NB4 (cell line): ENCODE data around the gene HMCN2.

ENCODE experiments used
- DNase-seq: peaks from one replicate; pipeline ENCODE4 v3.0.0; 2010; ENCODE audit warnings: low read depth
- H3K4me3 ChIP-seq: one replicate; pipeline ENCODE4 v1.5.1; 2011; ENCODE audit warnings: mild to moderate bottlenecking, low read depth, low read length, moderate library complexity
- CTCF ChIP-seq: IDR thresholded peaks from one replicate; pipeline ENCODE4 v1.5.1; 2012; ENCODE audit warnings: low read depth, low read length
- MAX ChIP-seq: IDR thresholded peaks from 2 replicates; pipeline ENCODE4 v1.6.1; 2011; ENCODE audit warnings: low read depth, low read length
- MYC ChIP-seq: IDR thresholded peaks from 2 replicates; pipeline ENCODE4 v1.6.1; 2011; ENCODE audit warnings: low read depth, low read length
- POLR2A ChIP-seq: IDR thresholded peaks from 2 replicates; pipeline ENCODE4 v1.6.1; 2011; ENCODE audit warnings: mild to moderate bottlenecking; ENCODE audit not compliant: insufficient read length; ENCODE audit errors: extremely low read depth

Gene HMCN2

DNA sequence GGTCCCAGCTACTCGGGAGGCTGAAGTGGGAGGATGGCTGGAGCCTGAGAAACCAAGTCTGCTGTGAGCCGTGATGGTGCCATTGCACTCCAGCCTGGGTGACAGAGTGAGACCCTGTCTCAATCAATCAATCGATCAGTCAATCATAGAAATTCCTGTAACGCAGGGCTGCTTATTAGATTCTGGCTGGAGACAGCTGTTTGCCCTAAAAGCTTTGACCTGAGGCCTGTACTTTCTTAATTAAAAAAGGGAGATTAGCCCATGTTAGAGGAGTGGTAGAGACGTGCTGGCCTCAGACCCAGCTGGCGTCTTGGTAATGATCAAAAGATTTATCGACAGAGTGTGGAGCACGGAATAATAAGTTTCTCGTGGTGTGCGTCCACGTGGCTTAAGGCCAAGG, 40.5 kb upstream of the HMCN2 start:
- DNase-seq: no peak
- TF ChIP-seq POLR2A (no peak), MAX (no peak), CTCF (no peak), MYC (no peak)
- H3K4me3 ChIP-seq: no peak overlapping the region

DNA sequence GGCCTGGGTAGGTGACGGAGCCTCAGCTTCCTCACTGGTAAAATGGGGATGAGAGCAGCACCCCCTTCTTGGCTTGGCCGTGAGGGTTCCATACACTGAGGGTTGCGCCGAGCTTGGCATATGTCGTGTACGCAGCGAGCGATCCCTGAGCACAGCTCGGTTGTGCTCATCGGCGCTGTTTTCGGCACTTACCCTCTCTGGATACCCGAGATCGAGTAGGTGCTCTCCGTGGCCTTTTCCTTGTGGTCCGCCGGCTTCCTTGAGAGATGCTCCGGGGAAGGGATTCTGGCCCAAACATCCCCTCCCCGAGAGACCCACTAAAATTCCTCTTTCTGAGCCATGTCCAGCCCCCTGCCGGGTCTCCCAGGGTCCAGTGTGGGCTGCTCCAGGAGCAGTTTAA, 40.0 kb upstream of the HMCN2 start:
- TF ChIP-seq MYC (no peak), MAX (no peak), CTCF (no peak), POLR2A (no peak)
- no peak for DNase-seq

DNA sequence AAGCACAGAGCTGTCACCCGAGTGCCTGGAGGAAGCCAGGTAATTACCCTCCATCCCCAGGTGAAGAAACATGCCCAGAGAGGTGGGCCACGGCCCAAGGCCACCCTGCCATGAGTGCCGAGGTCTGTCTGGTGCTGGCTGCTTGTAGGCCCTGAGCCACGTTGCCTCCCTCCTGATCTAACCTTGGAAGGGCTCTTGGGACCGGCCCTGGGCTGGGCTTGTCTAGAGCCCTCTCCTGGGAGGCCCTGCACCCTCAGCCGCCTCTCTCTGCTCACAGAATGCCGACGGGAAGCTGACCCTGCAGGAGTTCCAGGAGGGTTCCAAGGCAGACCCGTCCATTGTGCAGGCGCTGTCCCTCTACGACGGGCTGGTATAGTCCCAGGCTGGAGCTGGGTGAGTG, 39.4 kb upstream of the HMCN2 start:
- TF ChIP-seq MAX: no peak
- no peak for DNase-seq

More for the DNA sequence above, 40.0 kb upstream of the HMCN2 start:
- no peak overlapping the region for H3K4me3 ChIP-seq

GRCh38 chr9:130227833-130228232, 37.7 kb upstream of the HMCN2 start:
- TF ChIP-seq POLR2A: no peak
- TF ChIP-seq MAX: no peak
- no peak for TF ChIP-seq CTCF
- TF ChIP-seq MYC: no peak
- no peak overlapping the region for H3K4me3 ChIP-seq
- no peak for DNase-seq

More for the DNA sequence above, 39.4 kb upstream of the HMCN2 start:
- no peak overlapping the region for H3K4me3 ChIP-seq

- no peak overlapping the region for H3K4me3 ChIP-seq
- TF ChIP-seq MAX (no peak), POLR2A (no peak), CTCF (no peak)
- no peak for DNase-seq
These were observed 35.8 kb upstream of the HMCN2 start for GRCh38 chr9:130229759-130230158.

DNA sequence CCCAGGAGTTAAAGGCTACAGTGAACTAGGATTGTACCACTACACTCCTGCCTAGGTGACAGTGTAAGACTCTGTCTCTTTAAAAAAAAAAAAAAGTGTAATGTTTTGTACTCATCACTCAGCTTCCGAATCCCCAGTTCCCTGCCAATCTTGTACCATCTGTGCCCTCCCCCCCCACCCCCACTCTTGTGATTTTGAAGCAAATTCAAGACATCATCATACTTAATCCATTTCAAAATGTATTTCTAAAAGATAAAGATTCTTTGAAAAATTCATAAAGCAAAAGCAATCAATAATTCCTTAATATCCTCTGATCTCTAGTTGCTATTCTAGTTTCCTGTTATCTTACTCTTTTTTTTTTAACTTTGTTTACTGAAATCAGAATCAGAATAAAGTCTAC, 34.9 kb upstream of the HMCN2 start:
- H3K4me3 ChIP-seq: no peak overlapping the region
- no peak for DNase-seq
- TF ChIP-seq MYC (no peak), POLR2A (no peak), MAX (no peak), CTCF (no peak)
